T-cell (primary cell): Measurements from ENCODE around the gene HDGF. TPM values are rescaled to one million over a fixed set of nuclear protein-coding genes. Genes with fewer than 3 reads are reported as not detected.

Experiments
- total RNA-seq, 35 experiments: library from RNA in 6 of 35; stranded (reverse) in 6 of 35; fragments of 120-200 nt in 1 of 35; gene quantifications; one replicate each; pipeline versions ENCODE4 v1.2.1 to v1.2.4 and lab custom pipeline; 2013 to 2026

HDGF gene
- total RNA-seq, 5 donors from 2014 or later (not counting 1 experiment from before 2014, with no cell fraction given) = 72.9 to 108 (median 90.3) TPM

Other genes with a start within 250 kb of the HDGF start
- under 1 TPM in 4 of 5 donors, not detected in 1; 0.13 to 0.19 (median 0.18) TPM for gene IQGAP3, start 179.1 kb downstream of the HDGF start, total RNA-seq
- 10 to 100 TPM in 4 of 5 donors, 1 to 10 TPM in 1; 9.9 to 43.6 (median 16.4) TPM for gene TTC24, start 172.0 kb downstream of the HDGF start, total RNA-seq
- gene NAXE, start 159.9 kb downstream of the HDGF start, total RNA-seq = 10 to 100 TPM; 32.4 to 47.7 (median 41.7) TPM
- gene GPATCH4, start 150.2 kb downstream of the HDGF start, total RNA-seq = 10 to 100 TPM; 34.3 to 41.6 (median 40.6) TPM
- gene HAPLN2, start 132.3 kb downstream of the HDGF start, total RNA-seq = under 1 TPM in 1 of 5 donors, not detected in 4; 0.33 TPM
- not detected for gene BCAN, start 109.6 kb downstream of the HDGF start, total RNA-seq
- gene NES, start 74.3 kb downstream of the HDGF start, total RNA-seq = under 1 TPM in 3 of 5 donors, not detected in 2; 0.10 to 0.35 (median 0.25) TPM
- 1 to 10 TPM in 4 of 5 donors, under 1 TPM in 1; 0.76 to 3.6 (median 1.6) TPM for gene CRABP2, start 46.1 kb downstream of the HDGF start, total RNA-seq
- gene METTL25B, start 23.2 kb downstream of the HDGF start, total RNA-seq = 10 to 100 TPM; 13.0 to 36.1 (median 32.3) TPM
- gene ISG20L2, start 22.9 kb downstream of the HDGF start, total RNA-seq = 10 to 100 TPM; 35.3 to 63.7 (median 44.3) TPM
- 10 to 100 TPM; 23.8 to 66.6 (median 52.6) TPM for gene MRPL24, start 10.6 kb downstream of the HDGF start, total RNA-seq
- 10 to 100 TPM; 55.3 to 67.7 (median 65.4) TPM for gene PRCC, start 15.9 kb upstream of the HDGF start, total RNA-seq
- gene SH2D2A, start 65.2 kb upstream of the HDGF start, total RNA-seq = 100 to 1,000 TPM in 1 of 5 donors, 10 to 100 TPM in 4; 42.8 to 110 (median 66.8) TPM
- under 1 TPM in 1 of 5 donors, not detected in 4; 0.07 TPM for gene INSRR, start 107.4 kb upstream of the HDGF start, total RNA-seq
- gene NTRK1, start 109.2 kb upstream of the HDGF start, total RNA-seq = 1 to 10 TPM in 1 of 5 donors, under 1 TPM in 4; 0.36 to 1.2 (median 0.60) TPM
- gene PEAR1, start 142.0 kb upstream of the HDGF start, total RNA-seq = under 1 TPM; 0.09 to 0.67 (median 0.28) TPM
- not detected for gene LRRC71, start 169.0 kb upstream of the HDGF start, total RNA-seq